ENCODE results near the gene TMEM120B.

TMEM120B gene

DNA sequence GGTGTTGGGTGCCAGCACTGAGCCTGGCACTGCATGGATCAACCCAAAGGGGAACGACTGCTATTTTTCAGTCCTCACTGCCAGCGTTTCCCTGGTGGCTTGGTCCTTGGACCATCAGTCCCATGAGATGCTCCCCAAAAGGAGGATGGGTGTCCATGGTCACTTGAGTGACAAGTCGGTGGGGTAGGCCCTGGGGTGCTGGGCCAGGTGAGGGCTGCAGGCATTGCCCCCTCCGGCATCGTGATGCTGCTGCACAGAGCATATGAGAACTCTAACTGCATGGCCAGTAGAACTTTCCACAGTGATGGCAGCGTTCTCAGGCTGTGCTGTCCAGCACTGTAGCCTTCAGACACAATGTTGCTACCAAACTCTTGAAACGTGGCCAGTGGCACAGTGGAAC, 107.5 kb downstream of the TMEM120B start:
- in situ Hi-C loops (cut with HindIII; ENCODE audit: low pct_ligation_motif_present, low pct_unique_long_range_greater_than_20kb, low sequenced_read_pairs), result no loop called here

DNA sequence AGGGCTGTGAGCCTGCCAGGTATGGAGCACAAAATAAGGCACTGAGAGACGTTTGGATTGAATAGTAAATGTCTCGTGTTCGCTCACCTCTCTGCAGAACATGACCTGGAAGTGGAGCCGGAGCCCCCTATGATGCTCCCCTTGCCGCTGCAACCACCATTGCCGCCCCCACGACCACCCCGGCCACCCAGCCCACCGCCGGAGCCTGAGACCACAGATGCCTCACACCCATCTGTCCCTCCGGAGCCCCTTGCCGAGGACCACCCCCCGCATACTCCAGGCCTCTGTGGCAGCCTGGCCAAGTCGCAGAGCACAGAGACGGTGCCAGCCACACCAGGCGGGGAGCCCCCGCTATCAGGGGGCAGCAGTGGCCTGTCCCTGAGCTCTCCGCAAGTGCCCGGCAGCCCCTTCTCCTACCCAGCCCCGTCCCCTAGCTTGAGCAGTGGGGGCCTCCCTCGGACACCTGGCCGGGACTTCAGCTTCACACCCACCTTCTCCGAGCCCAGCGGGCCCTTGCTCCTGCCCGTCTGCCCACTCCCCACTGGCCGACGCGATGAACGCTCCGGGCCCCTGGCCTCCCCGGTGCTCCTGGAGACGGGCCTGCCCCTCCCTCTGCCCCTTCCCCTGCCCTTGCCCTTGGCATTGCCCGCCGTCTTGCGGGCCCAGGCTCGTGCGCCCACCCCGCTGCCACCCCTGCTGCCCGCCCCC, 110.0 kb downstream of the TMEM120B start:
- in situ Hi-C loops (cut with HindIII; ENCODE audit: low pct_ligation_motif_present, low pct_unique_long_range_greater_than_20kb, low sequenced_read_pairs), result no loop called here
- no peak for DNase-seq

More for the DNA sequence above, 107.5 kb downstream of the TMEM120B start:
- no peak for DNase-seq

DNA sequence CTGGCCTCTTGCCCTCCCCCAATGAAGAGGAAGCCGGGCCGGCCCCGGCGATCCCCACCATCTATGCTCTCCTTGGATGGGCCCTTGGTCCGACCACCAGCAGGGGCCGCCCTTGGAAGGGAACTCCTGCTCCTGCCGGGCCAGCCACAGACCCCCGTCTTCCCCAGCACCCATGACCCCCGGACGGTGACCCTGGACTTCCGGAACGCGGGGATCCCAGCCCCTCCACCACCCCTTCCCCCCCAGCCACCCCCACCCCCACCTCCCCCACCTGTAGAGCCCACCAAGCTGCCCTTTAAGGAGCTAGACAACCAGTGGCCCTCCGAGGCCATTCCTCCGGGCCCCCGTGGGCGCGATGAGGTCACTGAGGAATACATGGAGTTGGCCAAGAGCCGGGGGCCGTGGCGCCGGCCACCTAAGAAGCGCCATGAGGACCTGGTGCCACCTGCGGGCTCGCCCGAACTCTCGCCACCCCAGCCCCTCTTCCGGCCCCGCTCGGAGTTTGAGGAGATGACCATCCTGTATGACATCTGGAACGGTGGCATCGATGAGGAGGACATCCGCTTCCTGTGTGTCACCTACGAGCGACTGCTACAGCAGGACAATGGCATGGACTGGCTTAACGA, 110.7 kb downstream of the TMEM120B start:
- in situ Hi-C loops (cut with HindIII; ENCODE audit: low pct_ligation_motif_present, low pct_unique_long_range_greater_than_20kb, low sequenced_read_pairs), result no loop called here
- DNase-seq, result no peak

DNA sequence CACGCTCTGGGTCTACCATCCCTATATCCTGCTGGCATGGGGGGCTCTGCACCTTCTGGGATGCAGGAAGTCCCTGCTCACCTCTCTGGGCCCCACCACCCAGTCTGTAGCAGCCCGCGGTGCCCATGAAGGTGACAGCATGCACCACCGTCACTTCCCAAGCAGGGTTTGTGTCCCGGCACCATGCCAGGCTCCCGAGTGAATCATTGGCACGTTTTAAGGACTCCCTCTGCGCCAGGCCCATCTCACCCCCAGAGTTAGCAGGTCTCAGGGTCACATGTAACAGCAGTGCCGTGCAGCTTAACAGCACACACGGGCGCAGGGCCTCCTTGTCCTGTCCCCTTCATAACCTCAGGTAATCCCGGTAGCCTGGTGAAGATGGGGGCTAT, 111.2 kb downstream of the TMEM120B start:
- DNase-seq, result no peak
- in situ Hi-C loops (cut with HindIII; ENCODE audit: low pct_ligation_motif_present, low pct_unique_long_range_greater_than_20kb, low sequenced_read_pairs), result no loop called here

DNA sequence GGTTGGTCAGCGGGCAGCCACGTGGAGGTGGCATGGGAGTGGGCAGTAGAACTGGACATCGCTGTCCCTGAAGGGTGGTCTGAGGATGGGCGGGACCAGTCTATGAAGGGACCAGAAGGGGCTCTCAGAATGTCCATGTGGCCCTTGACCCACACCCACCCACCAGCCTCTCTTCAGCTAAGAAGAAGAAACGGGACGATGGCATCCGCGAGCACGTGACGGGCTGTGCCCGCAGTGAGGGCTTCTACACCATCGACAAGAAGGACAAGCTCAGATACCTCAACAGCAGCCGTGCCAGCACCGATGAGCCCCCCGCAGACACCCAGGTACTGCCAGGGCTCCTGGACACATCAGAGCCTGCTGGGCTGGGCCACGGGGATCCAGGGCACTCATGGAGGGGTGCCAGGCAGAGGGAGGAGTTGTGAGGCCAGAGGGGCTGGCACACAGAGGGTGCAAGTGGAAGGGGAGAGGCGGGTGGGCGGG, 112.5 kb downstream of the TMEM120B start:
- DNase-seq, result no peak
- in situ Hi-C loops (cut with HindIII; ENCODE audit: low pct_ligation_motif_present, low pct_unique_long_range_greater_than_20kb, low sequenced_read_pairs), result no loop called here

DNA sequence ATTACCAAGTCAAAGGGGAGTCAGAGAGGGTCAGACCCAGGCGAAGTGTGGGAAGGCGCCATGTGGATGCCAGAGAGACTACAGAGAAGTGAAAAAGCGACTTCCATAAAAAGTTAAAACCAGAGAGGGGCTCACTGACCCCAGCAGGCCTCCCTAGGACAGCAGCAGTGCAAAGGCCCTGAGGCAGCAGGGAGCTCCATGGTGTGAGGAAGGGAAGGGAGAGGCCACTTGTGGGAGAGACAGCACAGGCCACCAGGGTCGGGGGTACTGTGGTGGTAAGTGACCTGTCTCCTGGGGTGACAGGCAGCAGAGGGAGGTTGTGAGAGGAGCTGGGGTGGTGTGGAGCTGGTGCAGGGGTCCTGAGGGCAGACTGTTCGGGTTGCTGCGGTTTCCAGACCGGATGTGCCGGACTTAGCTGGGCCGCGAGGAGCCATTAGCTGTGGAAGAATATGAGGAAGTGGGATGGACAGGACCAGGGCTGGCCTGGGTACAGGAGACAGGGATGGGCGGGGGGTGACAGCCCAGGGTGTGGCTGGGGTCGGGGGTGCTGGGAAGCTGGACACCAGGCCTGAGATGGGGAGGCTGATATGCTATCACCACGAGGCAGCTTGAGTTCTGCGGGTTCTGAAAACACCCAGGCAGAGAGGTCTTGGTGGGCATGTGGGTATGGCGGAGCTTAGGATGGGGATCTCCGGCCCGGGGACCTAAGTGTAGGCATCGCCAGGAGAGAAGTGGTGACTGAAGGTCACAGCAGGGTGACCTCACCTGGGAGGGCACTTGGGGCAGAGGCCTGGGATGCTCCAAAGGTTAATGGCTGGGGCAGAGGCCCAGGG, 114.0 kb downstream of the TMEM120B start:
- in situ Hi-C loops (cut with HindIII; ENCODE audit: low pct_ligation_motif_present, low pct_unique_long_range_greater_than_20kb, low sequenced_read_pairs), result no loop called here
- no peak for DNase-seq

DNA sequence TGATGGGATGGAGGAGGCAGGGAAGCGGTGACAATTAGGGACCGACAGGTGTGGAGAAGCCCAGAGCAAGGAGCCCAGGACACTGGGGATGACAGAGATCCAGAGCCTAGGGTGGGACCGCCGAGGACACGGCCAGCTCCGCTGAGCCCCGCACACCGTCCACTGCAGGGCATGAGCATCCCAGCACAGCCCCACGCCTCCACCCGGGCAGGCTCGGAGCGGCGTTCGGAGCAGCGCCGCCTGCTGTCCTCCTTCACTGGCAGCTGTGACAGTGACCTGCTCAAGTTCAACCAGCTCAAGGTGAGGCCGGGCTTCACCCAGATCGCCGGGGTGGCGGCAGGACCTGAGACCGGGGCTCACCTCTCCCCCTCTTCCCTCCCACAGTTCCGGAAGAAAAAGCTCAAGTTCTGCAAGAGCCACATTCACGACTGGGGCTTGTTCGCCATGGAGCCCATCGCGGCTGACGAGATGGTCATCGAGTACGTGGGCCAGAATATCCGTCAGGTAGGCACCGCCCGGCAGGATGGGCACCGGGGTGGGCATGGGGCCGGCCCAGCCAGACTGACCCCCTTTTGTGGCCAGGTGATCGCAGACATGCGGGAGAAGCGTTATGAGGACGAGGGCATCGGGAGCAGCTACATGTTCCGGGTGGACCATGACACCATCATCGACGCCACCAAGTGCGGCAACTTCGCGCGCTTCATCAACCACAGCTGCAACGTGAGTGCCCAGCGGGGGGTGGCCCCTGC, 115.0 kb downstream of the TMEM120B start:
- no peak for DNase-seq
- in situ Hi-C loops (cut with HindIII; ENCODE audit: low pct_ligation_motif_present, low pct_unique_long_range_greater_than_20kb, low sequenced_read_pairs), result no loop called here

DNA sequence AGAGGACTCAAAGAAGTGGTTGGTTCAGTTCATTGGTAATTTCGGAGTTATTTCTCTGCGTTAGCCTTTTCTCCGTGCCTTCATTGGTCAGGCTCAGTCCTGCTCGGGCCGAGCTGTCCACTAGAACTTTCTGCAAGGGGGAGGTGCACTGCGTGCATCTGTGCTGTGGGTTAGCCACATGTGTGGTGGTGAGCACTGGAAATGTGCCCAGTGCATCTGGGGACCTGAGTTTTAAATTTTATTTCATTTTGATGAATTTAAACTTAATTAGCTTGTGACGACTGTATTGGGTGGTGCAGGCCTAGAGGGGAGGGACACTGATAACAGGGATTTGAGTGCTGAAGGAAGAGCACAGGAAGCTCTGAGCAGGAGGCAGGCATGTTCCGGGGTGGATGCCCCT, 115.8 kb downstream of the TMEM120B start:
- in situ Hi-C loops (cut with HindIII; ENCODE audit: low pct_ligation_motif_present, low pct_unique_long_range_greater_than_20kb, low sequenced_read_pairs), result no loop called here
- no peak for DNase-seq

DNA sequence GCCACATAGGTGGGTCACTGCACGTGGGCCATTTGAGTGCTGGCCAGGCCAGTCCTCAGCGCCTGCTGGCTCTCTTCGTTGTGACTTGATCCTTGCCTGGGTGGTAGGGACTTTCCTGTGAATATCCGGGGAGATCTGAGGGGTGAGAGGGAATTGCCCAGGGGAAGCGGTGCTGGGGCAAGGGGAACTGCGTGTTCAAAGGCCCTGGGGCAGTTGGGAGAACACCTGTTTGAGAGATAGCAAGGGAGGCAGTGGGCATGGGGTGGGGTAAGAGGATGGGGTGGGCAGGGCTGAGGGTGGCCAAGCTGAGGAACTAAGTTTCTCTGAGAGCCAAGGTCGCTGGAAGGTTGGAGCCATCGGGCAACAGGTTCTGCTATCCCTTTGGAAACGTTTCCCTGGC, 116.3 kb downstream of the TMEM120B start:
- no peak for DNase-seq
- in situ Hi-C loops (cut with HindIII; ENCODE audit: low pct_ligation_motif_present, low pct_unique_long_range_greater_than_20kb, low sequenced_read_pairs), result no loop called here

DNA sequence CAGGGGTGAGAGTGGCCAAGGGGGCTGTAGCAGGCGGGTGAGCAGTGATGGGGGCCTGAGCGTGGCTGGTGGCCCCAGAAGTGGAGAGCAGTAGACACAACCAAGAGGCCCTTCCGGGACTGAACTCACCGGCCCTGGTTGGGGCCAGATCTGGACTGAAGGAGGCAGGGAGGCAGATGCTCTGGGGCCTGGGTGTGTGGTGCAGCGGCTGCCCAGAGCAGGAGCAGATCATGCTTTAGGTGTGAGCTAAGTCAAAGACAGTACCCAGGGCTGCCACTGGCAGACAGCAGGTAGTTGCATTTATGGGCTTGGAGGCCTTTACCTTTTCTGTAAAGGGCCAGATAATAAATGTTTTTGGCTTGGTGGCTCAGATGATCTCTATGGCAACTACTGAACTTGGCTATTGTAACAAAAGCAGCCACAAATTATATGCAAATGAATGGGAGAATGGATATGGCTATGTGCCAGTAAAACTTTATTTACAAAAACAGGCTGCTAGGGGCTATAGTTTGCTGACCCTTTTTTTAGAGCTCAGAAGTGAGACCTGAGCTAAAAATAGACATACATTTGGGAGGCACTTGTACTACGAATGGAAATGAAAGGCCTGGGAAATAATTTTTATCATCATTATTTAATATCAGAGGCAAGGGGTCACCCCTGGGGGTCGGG, 116.8 kb downstream of the TMEM120B start:
- DNase-seq, result no peak
- in situ Hi-C loops (cut with HindIII; ENCODE audit: low pct_ligation_motif_present, low pct_unique_long_range_greater_than_20kb, low sequenced_read_pairs), result no loop called here

DNA sequence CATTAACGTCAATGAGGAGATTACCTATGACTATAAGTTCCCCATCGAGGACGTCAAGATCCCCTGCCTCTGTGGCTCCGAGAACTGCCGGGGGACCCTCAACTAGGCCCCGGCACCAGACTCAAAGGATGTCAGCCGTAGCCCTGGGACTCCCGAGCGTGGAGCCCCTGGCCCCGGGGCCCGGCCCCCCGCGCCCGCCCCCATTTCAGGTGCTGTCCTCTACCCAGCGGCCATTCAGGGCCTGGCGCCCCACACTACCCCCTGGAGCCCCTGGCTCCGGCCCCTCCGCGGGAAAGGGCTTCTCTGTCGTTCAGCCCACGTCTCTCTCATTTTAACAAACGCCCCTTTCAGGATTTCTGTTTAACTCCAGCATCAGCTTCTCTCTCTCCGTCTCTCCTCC, 117.6 kb downstream of the TMEM120B start:
- no peak for DNase-seq
- in situ Hi-C loops (cut with HindIII; ENCODE audit: low pct_ligation_motif_present, low pct_unique_long_range_greater_than_20kb, low sequenced_read_pairs), result no loop called here

DNA sequence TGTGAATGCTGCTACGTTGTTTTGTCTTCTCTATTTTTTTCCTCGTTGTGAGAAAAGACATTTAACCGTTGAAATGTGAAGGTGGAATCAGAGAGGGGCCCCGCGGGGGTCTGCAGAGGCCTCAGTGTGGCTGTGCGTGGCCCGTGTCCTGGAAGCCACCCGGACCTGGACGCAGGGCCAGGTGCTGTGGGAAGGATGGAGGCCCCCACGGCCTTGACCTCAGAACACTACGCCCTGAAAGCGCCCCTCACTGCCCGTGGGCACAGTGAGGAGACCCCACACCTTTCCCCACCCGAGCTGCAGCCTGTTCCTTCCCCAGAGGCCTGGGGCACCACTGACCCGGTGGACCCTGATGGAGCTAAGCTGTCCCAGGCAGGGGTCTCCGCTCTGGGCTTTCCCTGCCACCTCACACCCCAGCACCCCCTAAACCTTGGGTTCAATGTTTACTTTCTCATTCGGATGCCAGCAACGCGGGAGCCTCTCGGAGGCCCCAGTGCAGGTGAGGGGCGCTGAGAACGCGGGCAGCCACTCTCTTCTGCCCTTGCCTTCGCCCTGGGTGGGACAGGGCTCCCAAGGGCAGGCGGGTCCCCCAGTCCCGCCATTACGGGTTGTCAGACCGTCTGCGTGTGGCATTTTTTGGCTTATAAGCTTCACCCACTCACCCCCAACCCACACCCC, 118.2 kb downstream of the TMEM120B start:
- no peak for DNase-seq
- in situ Hi-C loops (cut with HindIII; ENCODE audit: low pct_ligation_motif_present, low pct_unique_long_range_greater_than_20kb, low sequenced_read_pairs), result no loop called here

Measured in ACHN (cell line).